Right forelimb (tissue), 1 donor: ENCODE results near the gene DNAJC12.

Experiments
- DNase-seq: peaks from one replicate; pipeline ENCODE4 v3.0.0-alpha.2; 2018

The DNAJC12 gene

DNA sequence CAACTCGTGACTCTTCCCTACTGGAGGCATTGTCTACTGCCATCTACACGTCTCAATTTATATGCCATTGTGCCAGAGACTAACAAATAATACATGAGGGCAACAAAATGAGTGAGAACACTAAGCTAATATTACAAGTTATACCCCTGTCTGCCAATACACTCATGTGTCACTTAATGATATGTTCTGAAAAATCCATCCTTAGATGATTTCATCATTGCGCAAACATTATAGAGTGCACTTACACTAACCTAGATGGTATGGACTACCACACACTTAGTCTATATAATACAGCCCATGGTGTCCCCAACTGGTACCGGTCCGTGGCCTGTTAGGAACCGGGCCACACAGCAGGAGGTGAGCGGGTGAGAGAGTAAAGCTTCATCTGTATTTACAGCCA lies 77.7 kb downstream of the DNAJC12 start:
- DNase-seq, result no peak
